Spleen (tissue), 7 donors: ENCODE measurements around the gene ITGA2B.

Experiments
- POLR2A ChIP-seq, 3 donors: fragments of 450-650 bp; IDR thresholded peaks; one replicate each; pipeline ENCODE4 v1.5.1; 2017; ENCODE audit warnings: antibody characterized with exemption in 3 of 3, mild to moderate bottlenecking in 1 of 3
- POLR2AphosphoS5 ChIP-seq, 3 donors: sonication (generic); formaldehyde crosslinking; IDR thresholded peaks; one replicate each; pipeline ENCODE4 v1.5.1; 2017; ENCODE audit warnings: antibody characterized with exemption in 3 of 3
- TF ChIP-seq, protein P1 (sequence below), 11 experiments: fragments of 200-600 bp in 7 of 11; fragments of 450-650 bp in 4 of 11; sonication (generic) in 4 of 11; IDR thresholded peaks in 8 of 11; conservative IDR thresholded peaks in 3 of 11; 1 replicate in 7 of 11; 2 replicates in 4 of 11; pipeline versions ENCODE4 v1.4.0 to v1.8.0; 2016 to 2021; ENCODE audit warnings: antibody characterized with exemption in 11 of 11, inconsistent platforms in 4 of 11, mild to moderate bottlenecking in 1 of 11
- donor health status: DM: no; HTN: no; CAD: no; lungs with moderate emphysema.
- donor health status: DM: no; HTN: no; CAD: no.
- donor health status: DM: no; HTN: no; CAD: no.

DNA sequence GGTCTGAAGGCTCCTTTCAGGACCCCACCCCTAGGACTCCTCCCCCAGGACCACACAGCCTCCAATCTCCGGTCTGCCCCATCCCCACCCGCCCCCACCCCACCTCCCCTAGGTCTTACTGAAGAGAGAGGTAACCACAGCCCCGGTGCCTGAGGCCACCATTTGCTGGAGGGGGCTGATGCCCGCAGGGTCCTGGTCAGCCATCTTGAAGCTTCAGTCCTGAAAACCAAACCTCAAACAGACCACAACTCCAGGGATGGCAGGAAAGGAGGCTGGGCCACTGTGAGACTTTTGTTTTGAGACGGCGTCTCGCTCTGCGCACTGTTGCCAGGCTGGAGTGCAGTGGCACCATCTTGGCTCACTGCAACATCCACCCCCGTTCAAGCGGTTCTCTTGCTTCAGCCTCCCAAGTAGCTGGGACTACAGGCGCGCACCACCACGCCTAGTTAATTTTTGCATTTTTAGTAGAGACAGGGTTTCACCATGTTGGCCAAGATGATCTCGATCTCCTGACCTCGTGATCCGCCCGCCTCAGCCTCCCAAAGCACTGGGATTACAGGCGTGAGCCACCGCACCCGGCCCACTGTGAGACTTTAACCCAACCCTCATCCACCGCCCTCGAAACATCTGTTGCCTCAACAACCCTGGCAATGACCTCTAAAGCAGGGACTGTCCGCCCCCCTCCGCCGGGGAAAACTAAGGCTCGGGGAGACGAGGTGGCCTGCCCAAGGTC, 65.9 kb downstream of the ITGA2B start:
- TF ChIP-seq, protein P1, sequence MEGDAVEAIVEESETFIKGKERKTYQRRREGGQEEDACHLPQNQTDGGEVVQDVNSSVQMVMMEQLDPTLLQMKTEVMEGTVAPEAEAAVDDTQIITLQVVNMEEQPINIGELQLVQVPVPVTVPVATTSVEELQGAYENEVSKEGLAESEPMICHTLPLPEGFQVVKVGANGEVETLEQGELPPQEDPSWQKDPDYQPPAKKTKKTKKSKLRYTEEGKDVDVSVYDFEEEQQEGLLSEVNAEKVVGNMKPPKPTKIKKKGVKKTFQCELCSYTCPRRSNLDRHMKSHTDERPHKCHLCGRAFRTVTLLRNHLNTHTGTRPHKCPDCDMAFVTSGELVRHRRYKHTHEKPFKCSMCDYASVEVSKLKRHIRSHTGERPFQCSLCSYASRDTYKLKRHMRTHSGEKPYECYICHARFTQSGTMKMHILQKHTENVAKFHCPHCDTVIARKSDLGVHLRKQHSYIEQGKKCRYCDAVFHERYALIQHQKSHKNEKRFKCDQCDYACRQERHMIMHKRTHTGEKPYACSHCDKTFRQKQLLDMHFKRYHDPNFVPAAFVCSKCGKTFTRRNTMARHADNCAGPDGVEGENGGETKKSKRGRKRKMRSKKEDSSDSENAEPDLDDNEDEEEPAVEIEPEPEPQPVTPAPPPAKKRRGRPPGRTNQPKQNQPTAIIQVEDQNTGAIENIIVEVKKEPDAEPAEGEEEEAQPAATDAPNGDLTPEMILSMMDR (IDR thresholded peaks at IDR 0.05 in 8 of 11, conservative IDR thresholded peaks at IDR 0.05 in 3 of 11) = no peak
- TF ChIP-seq POLR2AphosphoS5 (IDR thresholded peaks at IDR 0.05) (no peak), POLR2A (IDR thresholded peaks at IDR 0.05) (no peak)
